Hepatic stellate cell (primary cell): ENCODE data around the gene GSTCD.
A peak's percentile ranks its signal among the peaks of the same experiment; 100 is the strongest.

Source experiments
- DNase-seq: peaks from one replicate; pipeline ENCODE4 v3.0.0; 2011; ENCODE audit warnings: low spot score

The GSTCD gene

DNA sequence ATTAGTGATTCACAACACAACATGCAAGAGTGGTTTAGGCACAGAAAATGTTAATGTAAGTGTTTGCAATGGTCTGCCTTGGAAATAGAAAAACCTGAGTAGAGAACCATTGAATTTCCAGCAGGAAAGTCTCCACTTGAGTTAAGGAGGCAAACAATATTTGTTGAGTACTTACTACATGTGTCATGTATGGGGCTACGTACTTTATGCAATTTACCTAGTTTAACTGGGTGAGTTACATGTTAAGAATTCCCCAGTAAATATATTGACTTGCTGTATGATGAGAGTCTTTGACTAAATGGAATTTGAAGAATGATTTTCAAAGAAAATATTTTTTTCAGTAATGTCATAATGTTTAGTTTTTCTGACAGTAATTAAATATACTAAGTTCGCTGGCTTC lies 178.9 kb downstream of the GSTCD start:
- DNase-seq, result no peak

DNA sequence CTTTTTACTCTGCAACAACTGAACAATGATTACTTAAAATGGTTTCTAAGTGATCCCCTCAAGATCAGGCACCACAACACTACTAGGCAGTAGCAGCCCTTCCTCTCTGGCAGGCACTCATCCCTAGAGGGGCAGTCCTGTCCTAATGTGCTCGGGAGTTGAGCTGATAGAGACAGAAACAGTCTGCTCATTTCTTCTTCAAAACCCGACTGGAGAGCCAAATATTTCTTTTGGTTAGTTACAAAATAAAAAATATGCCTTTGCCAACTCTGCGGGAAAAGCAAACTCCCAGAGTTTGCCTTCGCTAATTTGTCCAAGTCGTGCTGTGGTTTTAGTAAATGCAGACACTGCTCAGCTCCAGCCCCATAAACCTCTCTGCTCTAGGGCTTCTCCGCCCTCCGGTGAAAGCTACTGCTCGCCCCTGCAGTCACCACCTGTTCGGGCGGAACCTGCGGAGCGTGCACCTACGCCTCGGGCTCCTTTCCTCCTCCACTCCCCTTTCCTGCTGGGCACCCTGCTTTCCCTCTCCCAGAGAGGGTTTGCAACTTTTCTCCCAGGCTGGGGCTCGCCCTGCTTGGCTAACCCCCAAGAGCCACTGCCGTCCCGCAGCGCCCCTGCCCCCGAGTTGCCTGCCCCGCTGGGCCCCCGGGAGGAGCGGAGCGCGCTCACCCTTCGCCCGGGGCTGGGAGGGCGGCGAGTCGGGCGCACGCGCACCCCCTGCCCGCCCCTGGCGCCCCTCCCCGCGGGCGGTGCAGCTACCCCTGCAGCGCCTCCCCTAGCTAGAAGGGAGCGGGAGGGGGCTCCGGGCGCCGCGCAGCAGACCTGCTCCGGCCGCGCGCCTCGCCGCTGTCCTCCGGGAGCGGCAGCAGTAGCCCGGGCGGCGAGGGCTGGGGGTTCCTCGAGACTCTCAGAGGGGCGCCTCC lies 186.3 kb downstream of the GSTCD start, which contains the start of gene NPNT:
Gene NPNT (plus strand): TSS at position 812 of the 923 bp plus-strand sequence. CDS start 182 bp downstream, outside the sequence.
- DNase-seq, result no peak

DNA sequence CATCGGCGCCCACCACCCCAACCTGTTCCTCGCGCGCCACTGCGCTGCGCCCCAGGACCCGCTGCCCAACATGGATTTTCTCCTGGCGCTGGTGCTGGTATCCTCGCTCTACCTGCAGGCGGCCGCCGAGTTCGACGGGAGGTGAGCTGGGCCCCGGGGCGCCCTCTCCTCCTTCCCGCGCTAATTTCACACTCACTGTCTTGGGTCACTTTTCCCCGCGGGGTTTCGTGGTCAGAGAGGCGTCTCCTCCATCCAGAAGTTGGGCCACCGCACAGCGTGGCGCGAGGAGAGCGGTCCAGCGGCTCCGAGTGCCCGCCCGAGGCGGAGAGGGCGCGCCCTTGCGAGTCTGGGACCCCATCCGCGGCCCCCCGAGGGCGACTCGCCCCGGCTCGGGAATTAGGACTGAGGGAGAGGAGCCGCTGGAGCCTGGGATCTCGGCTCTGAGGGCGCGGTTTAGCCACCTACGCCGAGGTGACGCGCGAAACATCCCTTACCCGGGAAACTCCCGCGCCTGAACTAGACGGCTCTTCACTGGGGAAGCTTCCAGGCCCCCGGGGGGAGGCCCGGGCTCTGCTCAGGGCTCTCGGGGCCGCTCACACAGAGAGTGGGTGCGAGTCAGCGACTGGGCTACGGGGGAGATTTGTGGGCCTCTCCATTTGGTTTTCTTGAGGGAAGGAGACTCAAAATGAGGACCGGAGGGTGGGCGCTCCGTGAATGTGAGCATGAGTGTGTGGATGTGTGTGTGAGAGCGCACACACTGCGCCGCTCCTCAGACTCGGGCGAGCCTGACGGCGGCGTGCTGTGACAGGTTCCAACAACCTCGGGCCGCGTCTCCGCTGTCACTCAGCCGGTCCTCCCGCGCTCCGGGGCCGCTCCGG lies 187.2 kb downstream of the GSTCD start:
- peak; percentile 8 for DNase-seq

DNA sequence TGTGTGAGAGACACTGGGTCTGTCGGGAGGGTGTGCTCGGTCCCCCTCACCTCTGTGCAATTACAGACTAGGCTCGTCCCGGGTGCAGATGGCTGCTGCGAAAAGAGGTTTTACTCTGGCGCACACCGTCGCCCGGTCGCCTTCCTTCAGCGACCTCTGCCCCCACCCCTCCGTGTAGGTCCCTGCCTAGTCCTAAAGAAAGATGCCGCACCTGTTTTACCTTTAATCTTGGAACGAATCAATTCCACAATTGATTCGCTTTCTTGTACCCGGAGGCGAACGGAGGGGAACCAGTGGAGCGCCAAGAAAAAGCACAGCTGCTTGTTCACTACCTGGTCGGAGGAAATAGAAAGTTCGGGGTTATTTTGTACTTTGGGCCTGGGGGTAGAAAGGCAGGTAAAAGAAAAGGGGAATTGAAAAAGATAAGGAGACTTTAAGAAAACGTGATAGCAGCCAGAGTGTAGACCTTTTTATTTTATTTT lies 187.9 kb downstream of the GSTCD start:
- no peak for DNase-seq
